Brain microvascular endothelial cell (primary cell): ENCODE results near the gene ASRGL1.
"Not testable (repeated sequence)": the region's sequence is repeated elsewhere in the genome, so short reads cannot be mapped to it uniquely, and the experiment has no call there.

Source experiments
- DNase-seq: peaks from one replicate; pipeline ENCODE4 v3.0.0-alpha.2; 2020
- H3K27ac ChIP-seq: fragments of 250-450 bp; sonication (Bioruptor Pico); 2 replicates; pipeline ENCODE4 v1.5.1; 2020; ENCODE audit warnings: mild to moderate bottlenecking, moderate library complexity
- H3K27me3 ChIP-seq: fragments of 250-450 bp; sonication (Bioruptor Pico); replicated peaks from 2 replicates; pipeline ENCODE4 v1.5.1; 2020; ENCODE audit warnings: mild to moderate bottlenecking
- H3K36me3 ChIP-seq: fragments of 250-450 bp; sonication (Bioruptor Pico); replicated peaks from 2 replicates; pipeline ENCODE4 v1.5.1; 2020; ENCODE audit warnings: mild to moderate bottlenecking
- H3K4me3 ChIP-seq: 2 replicates; pipeline ENCODE4 v1.5.1; 2011; ENCODE audit warnings: low read depth, mild to moderate bottlenecking, control low read depth, low read length, moderate library complexity
- CTCF ChIP-seq: IDR thresholded peaks from 2 replicates; pipeline ENCODE4 v1.5.1; 2011; ENCODE audit warnings: low read depth, mild to moderate bottlenecking, moderate library complexity, low read length, control low read depth, inconsistent platforms; ENCODE audit errors: missing control alignments
- in situ Hi-C: cut with HindIII; loops from 2 replicates; pipeline ENCODE4 v1.10.0; 2017; ENCODE audit warnings: low sequenced_read_pairs, low pct_ligation_motif_present

ASRGL1 gene

GRCh38 chr11:62333768-62334167 lies 3.5 kb upstream of the ASRGL1 start:
- no peak overlapping the region for H3K27ac ChIP-seq
- no peak for DNase-seq
- no peak overlapping the region for H3K4me3 ChIP-seq
- H3K36me3 ChIP-seq = no peaks in the 10 kb centered on the region
- no peaks in the 10 kb centered on the region for H3K27me3 ChIP-seq
- in situ Hi-C loops = no loop called here
- no peak for TF ChIP-seq CTCF

- H3K36me3 ChIP-seq, DNase-seq, H3K27ac ChIP-seq, in situ Hi-C loops, H3K27me3 ChIP-seq: not testable (repeated sequence)
- peak overlapping the region; percentile 59 for H3K4me3 ChIP-seq
Observed at GRCh38 chr11:62336949-62337302, 322 bp upstream of the ASRGL1 start.

GRCh38 chr11:62338218-62338617 lies 970 bp downstream of the ASRGL1 start:
- no peak for DNase-seq
- H3K27me3 ChIP-seq = no peaks in the 10 kb centered on the region
- no peak for TF ChIP-seq CTCF
- no peaks in the 10 kb centered on the region for H3K36me3 ChIP-seq
- no peak overlapping the region for H3K27ac ChIP-seq
- in situ Hi-C loops = no loop called here
- no peak overlapping the region for H3K4me3 ChIP-seq

GRCh38 chr11:62340269-62340901 lies 3.1 kb downstream of the ASRGL1 start:
- TF ChIP-seq CTCF = peak; percentile 87
- no peaks in the 10 kb centered on the region for H3K27me3 ChIP-seq
- in situ Hi-C loops = no loop called here
- H3K27ac ChIP-seq = no peak overlapping the region
- H3K4me3 ChIP-seq = no peak overlapping the region
- peak; percentile 52 for DNase-seq
- no peaks in the 10 kb centered on the region for H3K36me3 ChIP-seq

- H3K4me3 ChIP-seq = no peak overlapping the region
- in situ Hi-C loops = no loop called here
- TF ChIP-seq CTCF = no peak
- no peak for DNase-seq
- H3K27me3 ChIP-seq = no peaks in the 10 kb centered on the region
- no peaks in the 10 kb centered on the region for H3K36me3 ChIP-seq
- no peak overlapping the region for H3K27ac ChIP-seq
Observed at GRCh38 chr11:62341588-62341987, 4.3 kb downstream of the ASRGL1 start.

GRCh38 chr11:62343646-62344190 lies 6.5 kb downstream of the ASRGL1 start:
- H3K4me3 ChIP-seq, DNase-seq, H3K27ac ChIP-seq, in situ Hi-C loops, H3K27me3 ChIP-seq, H3K36me3 ChIP-seq: not testable (repeated sequence)

GRCh38 chr11:62344210-62344609 lies 7.0 kb downstream of the ASRGL1 start:
- Histone ChIP-seq H3K27me3 (no peaks in the 10 kb centered on the region), H3K4me3 (no peak overlapping the region), H3K36me3 (no peaks in the 10 kb centered on the region), H3K27ac (no peak overlapping the region)
- in situ Hi-C loops = no loop called here
- no peak for DNase-seq
- no peak for TF ChIP-seq CTCF
